ENCODE results near the gene TMED3.

TMED3 gene

GRCh38 chr15:79310985-79311900 lies at the start of gene TMED3:
TMED3 (plus strand) TSS chr15:79311112; CDS start chr15:79311250, 138 bp downstream.
- DNase-seq = peak; percentile 86

- DNase-seq = no peak
Observed at GRCh38 chr15:79261836-79262235, 49.1 kb upstream of the TMED3 start.

GRCh38 chr15:79265167-79265566 lies 45.7 kb upstream of the TMED3 start:
- no peak for DNase-seq

- no peak for DNase-seq
Observed at GRCh38 chr15:79265987-79266579, 44.8 kb upstream of the TMED3 start.

GRCh38 chr15:79282371-79283251 lies 28.3 kb upstream of the TMED3 start, which contains the start of gene ANKRD34C:
ANKRD34C (plus strand) TSS chr15:79282722; CDS start chr15:79293285, 10,563 bp downstream.
- DNase-seq = no peak

GRCh38 chr15:79283252-79284048 lies 27.5 kb upstream of the TMED3 start:
- peak; percentile 5 for DNase-seq

- DNase-seq = no peak
Observed at GRCh38 chr15:79290642-79291275, 20.2 kb upstream of the TMED3 start.

GRCh38 chr15:79292011-79292410 lies 18.9 kb upstream of the TMED3 start:
- DNase-seq = no peak

- DNase-seq = no peak
Observed at GRCh38 chr15:79294075-79294474, 16.8 kb upstream of the TMED3 start.

GRCh38 chr15:79296583-79296982 lies 14.3 kb upstream of the TMED3 start:
- DNase-seq = no peak

GRCh38 chr15:79299126-79299840 lies 11.6 kb upstream of the TMED3 start:
- DNase-seq = no peak

- DNase-seq = no peak
Observed at GRCh38 chr15:79299841-79300235, 11.1 kb upstream of the TMED3 start.

- DNase-seq = no peak
Observed at GRCh38 chr15:79307251-79307650, 3.7 kb upstream of the TMED3 start.

- DNase-seq = no peak
Observed at GRCh38 chr15:79308874-79309273, 2.0 kb upstream of the TMED3 start.

- no peak for DNase-seq
Observed at GRCh38 chr15:79310612-79310984, 314 bp upstream of the TMED3 start.

GRCh38 chr15:79311901-79312553 lies 1.1 kb downstream of the TMED3 start:
- no peak for DNase-seq

- DNase-seq = no peak
Observed at GRCh38 chr15:79314186-79314585, 3.3 kb downstream of the TMED3 start.

- no peak for DNase-seq
Observed at GRCh38 chr15:79314811-79315210, 3.9 kb downstream of the TMED3 start.

- no peak for DNase-seq
Observed at GRCh38 chr15:79315623-79316328, 4.9 kb downstream of the TMED3 start.

GRCh38 chr15:79316864-79317263 lies 6.0 kb downstream of the TMED3 start:
- DNase-seq = no peak

All from CD4-positive, alpha-beta T cell treated with Interleukin-10 for 1 hour (primary cell).